Measurements from ENCODE around the gene NOL11.
"Not testable (repeated sequence)": the region's sequence is repeated elsewhere in the genome, so short reads cannot be mapped to it uniquely, and the experiment has no call there.

NOL11 gene

DNA sequence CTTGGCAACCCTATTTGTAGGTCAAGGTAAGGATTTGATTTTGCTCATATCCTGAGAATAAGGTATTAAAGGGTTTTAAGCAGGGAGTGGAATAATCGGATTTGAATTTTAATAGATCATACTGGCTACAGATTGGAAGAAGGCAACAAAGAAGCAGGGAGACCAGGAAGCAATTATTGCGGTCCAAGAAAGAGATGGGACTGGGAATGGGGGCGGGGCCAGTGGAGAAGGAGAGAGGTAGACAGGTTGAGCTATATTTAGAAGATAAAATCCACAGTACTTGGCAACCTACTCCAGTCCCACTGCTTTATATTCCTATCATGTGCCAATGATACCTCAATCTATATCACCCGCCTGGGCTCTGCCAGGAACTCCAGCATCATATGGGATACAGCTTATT, 5.8 kb upstream of the NOL11 start:
- no peak for DNase-seq

DNA sequence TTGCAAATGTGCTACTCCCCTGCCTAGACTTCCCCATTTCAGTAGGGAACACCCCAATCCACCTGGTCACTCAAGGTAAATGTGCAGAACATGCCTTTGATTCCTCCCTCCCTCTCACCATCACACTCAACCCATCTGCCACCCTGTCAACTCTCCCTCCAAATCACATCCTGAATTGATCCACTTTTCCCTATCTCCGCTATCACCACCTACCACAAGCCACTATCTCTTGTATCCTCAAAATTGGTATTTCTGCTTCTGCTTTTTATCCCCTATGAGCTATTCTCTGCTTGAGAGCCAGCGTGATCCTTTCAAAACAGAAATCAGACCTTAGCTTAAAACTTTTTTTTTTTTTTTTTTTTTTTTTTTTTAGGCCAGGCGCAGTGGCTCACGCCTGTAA, 5.4 kb upstream of the NOL11 start:
- no peak for DNase-seq

DNA sequence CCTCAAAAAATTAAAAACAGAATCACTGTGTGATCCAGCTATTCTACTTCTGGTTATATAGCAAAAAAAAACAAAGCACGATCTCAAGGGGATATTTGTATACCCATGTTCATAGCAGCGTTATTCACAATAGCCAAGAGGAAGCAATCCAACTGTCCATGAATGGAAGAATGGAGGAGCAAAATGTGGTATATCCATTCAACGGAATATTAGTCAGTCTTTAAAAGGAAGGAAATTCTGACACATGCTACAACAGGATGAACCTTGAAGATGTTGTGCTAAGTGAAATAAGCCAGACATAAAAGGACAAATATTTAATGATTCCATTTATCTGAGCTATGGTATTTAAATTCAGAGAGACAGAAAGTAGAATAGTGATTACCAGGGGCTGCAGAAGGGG, 4.6 kb upstream of the NOL11 start:
- DNase-seq, result no peak

DNA sequence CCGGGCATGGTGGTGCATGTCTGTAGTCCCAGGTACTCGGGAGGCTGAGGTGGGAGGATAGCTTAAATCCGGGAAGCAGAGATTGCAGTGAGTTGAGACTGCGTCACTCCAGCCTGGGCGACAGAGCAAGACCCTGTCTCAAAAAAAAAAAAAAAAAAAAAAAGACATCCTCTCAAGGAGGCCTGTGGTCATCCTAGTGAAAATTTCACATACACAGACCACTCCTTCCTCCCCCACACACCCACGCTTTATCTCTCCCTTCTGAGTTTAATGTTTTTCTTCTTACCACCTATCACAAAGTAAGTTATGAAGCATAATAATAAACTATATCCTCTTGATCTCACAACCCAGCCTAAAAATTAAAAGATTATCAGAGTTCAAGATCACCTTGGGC, 1.3 kb upstream of the NOL11 start:
- DNase-seq, result no peak

DNA sequence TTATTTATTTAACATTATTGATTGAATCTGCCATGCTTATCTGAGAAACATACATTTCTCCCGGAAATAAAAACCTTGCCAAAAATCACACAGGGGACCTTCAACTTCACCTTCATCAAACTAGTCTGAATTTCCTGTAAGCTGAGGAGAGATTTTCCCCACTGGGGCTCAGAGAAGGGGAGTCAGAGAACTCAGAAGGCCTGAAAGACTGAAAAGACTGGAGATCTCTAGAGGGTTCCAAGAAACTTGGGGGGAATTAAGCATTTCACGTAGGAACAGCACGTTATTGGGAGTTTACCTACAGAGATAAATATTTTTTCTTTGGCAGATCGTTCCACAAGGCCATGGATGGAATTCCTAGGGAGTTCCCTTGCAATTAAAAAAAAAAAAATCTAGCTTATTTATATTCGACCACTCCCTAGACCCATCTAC, 528 bp upstream of the NOL11 start:
- DNase-seq, result no peak

DNA sequence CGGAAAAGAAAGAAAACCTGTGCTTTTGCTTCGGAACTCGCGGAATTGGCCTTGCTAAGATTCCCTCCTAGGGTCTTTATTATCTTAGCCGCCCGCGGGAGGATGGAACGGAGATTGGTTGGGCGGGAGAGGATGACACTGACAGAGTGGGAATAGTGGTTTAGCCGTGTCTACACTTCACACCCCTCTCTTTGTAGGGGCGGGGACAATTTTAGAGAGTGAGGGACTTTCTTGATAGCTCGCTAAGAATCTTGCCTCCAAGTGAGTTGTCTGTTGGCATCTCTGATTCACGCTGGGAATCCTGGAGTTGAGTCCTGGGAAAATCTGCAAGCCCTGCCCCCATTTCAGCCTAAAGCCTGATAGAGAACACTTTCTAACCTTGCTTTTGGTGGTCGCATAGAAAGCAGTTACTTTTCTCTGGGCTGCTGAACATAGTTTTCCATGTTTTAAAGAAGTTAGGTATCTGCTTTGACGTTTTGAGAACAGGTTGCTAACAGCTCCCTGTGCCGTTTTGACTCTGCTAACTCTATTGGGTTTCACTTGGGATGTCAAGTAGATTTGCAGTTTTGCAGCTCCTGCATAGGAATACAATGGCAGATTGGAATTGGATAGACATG, 697 bp downstream of the NOL11 start:
- DNase-seq, result no peak

DNA sequence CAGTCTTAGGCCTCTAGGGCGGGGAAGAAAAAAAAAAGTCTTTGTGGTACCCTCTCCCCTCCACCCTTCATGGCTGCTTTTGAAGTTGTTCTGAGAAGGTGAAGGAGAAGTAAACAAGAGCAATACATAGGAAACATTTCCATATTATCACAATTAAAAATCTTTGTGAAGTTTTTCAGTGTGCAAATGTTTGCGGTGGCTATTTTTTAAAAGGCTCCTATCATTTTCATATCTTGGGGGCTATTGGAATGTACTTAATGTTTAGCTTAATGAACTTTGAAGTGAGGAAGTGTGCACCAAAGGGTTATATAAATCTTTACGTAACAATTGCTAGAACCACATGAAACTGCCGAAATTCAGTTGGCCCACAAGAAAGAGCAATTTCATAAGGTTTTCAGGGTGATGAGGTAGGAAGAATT, 7.6 kb downstream of the NOL11 start:
- DNase-seq, result no peak

DNA sequence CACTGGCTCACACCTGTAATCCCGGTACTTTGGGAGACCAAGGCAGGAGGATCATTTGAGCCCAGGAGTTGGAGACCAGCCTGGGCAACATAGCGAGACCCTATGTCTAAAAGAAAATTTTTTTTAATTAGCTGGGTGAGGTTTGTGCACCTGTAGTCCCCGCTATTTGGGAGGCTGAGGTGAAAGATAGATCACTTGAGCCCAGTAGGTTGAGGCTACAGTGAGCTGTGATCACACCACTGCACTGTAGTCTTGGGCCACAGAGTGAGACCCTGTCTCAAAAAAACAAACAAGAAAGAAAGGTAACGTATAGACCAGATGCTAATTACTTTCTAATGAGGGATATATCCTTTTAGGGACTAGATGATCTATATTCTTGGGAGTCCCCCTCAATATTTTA, 8.1 kb downstream of the NOL11 start:
- DNase-seq, result no peak

DNA sequence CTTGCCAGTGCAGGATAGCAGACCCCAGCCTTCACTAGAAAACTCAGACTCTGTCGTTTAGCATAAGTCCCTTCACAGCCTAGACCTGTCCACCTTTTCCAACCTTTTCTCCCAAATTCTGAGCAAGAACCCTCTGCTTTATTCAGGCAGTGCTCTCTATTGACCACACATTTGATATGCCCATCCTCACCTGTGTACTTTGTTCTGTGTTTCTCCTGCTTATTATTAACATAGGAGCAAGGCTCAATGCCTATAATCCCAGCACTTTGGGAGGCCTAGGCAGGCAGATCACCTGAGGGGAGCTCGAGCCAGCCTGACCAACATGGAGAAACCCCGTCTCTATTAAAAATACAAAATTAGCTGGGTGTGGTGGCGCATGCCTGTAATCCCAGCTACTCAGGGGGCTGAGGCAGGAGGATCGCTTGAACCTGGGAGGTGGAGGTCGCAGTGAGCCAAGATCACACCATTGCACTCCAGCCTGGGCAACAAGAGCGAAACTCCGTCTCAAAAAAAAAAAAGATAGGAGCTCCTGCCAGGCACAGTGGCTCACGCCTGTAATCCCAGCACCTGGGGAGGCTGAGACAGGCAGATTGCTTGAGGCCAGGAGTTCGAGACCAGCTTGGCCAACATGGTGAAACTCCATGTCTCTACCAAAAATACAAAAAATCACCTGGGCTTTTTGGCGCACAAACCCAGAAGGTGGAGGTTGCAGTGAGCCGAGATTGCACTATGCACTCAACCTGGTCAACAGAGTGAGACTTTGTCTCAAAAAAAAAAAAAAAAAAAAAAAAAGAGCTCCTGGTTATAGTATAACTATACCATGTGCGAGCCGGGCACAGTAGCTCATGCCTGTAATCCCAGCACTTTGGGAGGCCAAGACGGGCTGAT, 9.7 kb downstream of the NOL11 start:
- not testable (repeated sequence) for DNase-seq

DNA sequence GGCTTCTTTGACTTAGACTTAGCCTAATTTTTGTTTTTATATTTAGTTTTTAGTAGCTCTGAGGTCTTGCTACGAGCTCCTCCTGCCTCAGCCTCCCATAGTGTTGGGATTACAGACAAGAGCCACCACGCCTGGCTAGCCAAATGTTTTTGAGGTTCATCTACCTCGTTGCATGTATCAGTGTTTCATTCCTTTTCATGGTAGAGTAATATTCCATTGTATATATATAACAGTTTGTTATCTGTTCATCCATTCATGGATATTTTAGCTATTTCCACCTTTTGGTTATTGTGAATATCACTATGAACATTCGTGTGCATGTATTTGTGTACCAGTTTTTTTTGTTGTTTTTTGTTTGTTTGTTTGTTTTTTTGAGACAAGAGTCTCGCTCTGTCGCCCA, 12.2 kb downstream of the NOL11 start:
- DNase-seq, result no peak

DNA sequence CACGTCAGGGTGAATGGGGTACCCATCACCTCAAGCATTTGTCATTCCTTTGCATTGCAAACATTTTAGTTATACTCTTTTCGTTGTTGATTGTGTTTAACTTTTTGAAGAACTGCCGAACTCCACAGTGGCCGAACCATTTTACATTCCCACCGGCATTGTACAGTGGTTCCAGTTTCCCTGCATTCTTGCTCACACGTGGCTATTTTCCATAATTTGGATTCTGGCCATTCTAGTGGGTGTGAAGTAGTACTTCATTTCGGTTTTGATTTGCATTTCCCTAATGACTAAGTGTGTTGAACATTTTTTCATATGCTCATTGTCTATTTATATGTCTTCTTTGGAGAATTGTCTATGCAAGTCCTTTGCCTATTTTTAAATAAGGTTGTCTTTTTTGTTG, 13.0 kb downstream of the NOL11 start:
- no peak for DNase-seq

DNA sequence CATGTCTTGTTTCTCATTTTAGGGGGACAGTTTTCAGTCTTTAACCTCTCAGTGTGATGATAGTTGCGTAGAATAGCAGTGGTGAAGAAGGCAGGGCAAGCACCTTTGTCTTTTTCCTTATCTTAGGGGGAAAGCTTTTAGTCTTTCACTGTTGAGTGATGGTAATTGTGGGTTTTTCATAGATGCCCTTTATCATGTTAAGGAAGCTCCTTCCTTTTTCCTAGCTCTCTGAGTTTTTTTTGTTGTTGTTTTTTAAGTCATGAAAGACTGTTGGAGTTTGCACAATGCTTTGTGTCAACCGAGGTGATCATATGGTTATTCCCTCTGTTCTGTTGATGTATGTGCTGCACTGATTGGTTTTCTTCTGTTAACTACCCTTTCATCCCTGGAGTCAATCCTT, 15.7 kb downstream of the NOL11 start:
- no peak for DNase-seq

DNA sequence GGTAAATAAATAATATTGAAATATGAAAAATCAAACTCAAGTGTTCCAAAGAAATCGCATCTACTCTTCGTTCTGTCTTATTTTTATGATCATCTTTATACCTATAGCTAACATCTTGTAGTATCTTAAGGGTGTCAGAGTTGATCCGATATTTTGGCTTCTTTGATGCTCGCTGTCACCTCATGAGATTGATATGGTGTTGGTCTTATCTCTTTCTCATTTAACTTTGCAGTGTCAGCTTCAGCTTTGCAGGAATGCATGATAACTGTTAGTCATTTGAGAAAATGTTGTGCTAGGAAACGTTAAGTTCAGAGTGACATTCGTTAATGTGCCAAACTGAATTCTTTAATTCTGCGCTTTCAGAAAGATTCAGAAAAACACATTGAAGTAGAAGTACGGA, 19.4 kb downstream of the NOL11 start:
- no peak for DNase-seq

DNA sequence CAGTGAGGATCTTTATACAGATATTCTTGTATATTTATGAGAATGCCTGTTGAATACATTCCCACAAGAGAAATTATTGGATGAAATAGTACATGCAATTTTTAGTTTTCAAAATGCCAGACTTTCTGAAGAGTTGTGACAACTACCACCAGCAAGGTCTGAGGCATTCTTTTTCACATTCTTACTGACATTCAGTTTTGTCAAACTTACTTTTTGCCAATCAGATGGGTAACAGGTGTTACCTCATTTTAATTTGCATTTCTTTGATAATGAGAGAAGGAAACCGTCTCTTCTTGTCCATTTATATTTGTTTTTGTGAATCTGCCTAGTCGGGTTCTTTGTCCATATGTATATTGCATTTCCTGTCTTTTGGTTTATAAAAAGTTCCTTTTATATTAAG, 24.3 kb downstream of the NOL11 start:
- no peak for DNase-seq

DNA sequence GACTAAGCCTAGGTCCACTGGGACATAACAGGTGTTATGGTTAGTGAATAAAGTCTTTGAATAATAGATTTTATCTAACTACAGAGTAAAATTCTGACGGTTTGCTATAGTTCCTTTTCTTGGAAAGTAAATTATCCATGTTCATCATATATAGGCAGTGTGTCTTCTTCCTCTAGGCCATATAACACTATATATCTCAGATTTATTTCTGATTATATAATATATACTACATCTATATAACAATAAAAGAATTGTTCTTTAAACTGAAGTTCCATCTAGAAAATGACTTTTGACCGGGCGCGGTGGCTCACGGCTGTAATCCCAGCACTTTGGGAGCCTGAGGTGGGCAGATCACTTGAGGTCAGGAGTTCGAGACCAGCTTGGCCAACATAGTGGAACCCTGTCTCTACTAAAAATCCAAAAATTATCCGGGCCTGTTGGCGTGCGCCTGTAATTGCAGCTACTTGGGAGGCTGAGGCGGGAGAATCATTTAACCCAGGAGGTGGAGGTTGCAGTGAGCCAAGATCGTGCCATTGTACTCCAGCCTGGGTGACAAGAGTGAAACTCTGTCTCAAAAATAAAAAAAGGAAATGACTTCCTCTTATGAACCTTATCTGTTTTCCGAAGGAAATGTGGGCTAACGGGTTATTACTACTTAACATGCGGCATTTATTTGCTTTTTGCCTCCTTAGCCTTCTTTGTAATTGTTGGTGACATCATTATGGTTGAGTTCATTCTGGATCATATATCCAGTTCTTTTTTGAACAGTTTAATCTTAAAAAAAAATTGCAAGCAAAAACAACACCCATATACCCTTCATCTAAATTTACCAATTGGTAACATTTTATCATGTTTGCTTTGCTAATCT, 29.2 kb downstream of the NOL11 start:
- no peak for DNase-seq

DNA sequence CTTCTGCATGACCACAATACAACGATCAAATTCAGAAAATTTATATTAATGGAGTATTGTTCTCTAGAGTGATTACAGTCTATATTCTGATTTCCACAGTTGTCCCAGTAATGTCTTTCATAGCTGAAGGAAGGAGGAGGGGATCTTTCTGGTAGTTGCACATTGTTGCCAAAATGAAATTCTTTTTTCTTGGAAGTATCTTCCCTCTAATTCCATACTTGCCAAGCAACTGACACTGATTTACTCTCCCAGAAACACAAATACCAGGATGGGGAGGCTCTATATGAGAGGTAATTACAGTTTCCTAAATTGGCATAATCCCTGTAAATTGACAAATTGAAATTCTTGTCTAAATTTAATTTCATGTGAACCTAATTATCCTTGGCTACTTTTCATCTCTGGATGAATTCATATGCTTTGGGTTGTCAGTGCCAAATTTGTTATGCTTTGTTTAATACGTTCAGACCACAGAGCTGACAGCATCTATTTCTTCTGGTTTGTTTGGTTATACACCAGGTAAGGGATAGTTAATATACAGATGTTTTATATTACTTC, 30.0 kb downstream of the NOL11 start:
- DNase-seq, result no peak

DNA sequence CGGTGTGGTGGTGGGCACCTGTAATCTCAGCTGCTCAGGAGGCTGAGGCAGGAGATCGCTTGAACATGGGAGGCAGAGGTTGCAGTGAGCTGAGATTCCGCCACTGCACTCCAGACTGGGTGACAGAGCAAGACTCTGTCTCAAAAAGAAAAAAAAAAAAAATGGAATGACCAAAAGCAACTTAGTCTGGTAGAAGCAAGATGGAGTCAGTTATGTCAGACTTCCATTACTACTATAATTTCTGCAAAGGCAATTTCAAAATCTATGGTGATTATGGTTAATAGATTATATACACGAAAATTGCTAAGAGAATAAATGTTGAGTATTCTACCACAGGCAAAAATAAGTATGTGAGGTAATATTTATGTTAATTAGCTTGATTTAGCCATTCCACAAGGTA, 32.3 kb downstream of the NOL11 start:
- no peak for DNase-seq

DNA sequence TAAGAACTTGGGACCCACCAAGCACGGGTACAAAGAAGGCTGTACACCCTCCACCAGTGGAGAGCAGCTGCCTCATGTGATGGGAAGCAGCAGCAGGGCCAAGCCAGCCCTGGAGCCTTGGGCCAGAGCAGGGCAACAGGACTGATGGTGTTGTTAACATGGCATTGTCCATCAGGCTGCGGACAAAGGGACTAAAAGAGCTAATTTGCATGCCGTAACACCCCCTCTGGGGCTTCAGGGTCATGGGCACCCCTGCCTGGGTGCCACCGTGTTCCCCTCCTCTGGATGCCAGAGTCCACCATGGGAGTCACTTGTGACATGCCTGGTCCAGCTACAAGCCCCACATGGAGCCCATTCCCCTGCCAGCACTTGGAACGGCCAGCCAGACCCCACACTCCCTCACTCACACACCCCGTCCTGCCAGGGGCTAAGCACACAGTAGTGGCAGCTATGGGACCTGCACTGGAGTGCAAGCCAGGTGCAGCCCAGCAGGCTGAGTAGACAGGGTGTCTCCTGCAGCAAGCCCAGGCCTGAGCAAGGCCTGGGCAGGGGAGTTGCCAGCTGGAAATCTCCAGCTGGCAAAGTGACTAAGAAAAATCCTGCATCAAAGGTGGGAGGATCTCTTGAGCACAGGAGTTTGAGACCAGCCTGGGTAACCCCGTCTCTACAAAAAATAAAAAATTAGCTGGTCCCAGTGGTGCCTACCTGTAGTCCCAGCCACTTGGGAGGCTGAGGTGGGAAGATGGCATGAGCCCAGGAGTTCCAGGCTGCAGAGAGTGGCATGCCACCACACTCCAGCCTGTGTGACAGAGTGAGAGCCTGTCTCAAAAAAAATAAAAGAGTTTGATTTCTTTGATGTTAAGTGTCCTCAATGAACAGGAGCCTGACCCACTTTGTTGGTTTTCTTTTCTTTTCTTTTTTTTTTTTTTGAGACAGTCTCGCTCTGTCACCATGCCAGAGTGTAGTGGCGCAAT, 33.7 kb downstream of the NOL11 start:
- DNase-seq, result no peak

DNA sequence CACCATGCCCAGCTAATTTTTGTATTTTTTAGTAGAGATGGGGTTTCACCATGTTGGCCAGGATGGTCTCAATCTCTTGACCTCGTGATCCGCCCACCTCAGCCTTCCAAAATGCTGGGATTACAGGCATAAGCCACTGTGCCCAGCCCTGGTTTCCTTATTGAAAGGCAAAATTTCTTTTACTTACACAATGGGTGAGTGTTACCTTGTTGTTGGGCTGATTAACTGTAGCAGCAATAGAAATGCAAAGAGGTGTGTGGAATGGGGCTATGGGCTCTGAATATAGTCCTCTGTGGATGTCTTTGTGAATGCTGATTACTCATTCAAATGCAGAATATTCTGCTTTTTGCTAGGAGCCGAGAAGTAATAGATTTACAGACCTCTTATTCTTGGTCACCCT, 34.4 kb downstream of the NOL11 start:
- DNase-seq, result not testable (repeated sequence)

DNA sequence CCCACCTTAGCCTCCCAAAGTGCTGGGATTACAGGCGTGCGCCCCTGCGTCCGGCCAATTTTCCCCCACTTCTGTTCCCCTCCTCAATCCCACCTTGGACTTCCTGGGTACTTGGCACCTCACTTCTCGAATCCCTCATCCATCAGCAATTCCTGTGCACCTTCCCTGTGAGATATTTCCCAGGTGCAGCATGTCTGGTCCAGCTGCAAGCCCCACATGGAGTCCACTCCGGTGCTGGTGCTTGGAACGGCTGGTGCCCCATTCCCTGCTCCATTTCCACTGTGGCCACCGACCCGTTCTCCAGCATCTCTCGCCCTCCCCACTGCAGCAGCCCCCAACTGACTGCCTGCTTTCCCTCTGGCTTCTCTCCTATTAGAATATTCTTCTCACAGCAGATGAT, 35.3 kb downstream of the NOL11 start:
- DNase-seq, result no peak

DNA sequence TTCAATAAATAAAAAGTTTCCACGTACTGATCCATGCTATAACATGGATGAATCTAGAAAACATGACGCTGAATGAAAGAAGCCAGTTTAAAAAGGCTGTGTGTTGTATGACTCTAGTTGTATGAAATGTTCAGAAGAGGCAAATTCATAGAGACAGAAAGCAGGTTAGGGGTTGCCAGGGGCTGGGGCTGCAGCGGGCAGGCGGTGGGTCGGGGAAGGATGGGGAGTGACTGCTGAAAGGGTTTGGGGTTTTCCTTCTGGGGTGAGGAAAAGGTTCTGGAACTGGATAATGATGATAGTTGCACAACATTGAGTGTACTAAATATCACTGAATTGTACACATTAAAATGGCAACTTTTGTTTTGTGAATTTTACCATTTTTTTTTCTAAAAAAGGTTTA, 36.3 kb downstream of the NOL11 start:
- DNase-seq, result no peak

DNA sequence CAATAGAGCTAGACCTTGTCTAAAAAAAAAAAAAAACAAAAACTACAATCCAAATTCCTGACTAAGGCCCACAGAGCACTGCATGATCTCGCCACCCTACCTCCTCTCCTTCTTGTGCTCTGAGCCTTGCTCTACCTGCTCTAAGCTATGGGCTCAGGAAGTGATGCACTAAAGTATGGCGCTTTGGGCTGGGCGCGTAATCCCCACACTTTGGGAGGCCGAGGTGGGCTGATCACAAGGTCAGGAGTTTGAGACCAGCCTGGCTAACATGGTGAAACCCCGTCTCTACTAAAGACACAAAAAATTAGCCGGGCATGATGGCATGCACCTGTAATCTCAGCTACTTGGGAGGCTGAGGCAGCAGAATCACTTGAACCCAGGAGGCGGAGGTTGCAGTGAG, 37.0 kb downstream of the NOL11 start:
- not testable (repeated sequence) for DNase-seq
